PC-3 (cell line): ENCODE measurements around the gene WFS1.

Experiments
- EZH2 ChIP-seq: fragments of 300-600 bp; sonication (generic); IDR thresholded peaks from one replicate; pipeline ENCODE4 v1.6.1; 2017; ENCODE audit warnings: antibody characterized with exemption, mild to moderate bottlenecking, low read length; ENCODE audit not compliant: unreplicated experiment
- EZH2phosphoT487 ChIP-seq: fragments of 300-600 bp; sonication (generic); IDR thresholded peaks from 2 replicates; pipeline ENCODE4 v1.6.1; 2018; ENCODE audit warnings: mild to moderate bottlenecking, antibody characterized with exemption, low read length, borderline replicate concordance
- TF ChIP-seq, protein P1 (sequence below): fragments of 300-600 bp; sonication (generic); conservative IDR thresholded peaks from 2 replicates; pipeline ENCODE4 v1.5.1; 2017; ENCODE audit warnings: antibody characterized with exemption, low read depth, mild to moderate bottlenecking, low read length

DNA sequence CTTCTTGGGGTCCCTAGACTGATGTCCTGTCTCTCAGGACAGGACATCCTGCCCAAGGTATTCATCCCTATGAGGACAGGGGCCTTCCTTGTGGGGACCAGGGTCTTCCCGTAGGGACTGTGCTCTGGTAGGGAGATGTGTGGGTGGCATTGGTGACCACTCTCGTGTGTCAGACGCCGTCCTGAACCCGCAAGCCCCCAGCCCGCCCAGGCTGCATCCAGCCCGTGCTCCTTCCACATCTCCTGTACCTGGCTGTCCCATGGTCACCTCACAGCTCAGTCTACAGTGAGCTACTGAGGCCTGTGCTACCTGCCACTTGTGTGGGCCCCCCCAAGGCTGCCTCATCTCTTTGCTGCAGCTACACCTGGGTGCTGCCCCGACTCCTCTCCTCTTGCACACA lies 24.0 kb downstream of the WFS1 start:
- TF ChIP-seq, protein P1, sequence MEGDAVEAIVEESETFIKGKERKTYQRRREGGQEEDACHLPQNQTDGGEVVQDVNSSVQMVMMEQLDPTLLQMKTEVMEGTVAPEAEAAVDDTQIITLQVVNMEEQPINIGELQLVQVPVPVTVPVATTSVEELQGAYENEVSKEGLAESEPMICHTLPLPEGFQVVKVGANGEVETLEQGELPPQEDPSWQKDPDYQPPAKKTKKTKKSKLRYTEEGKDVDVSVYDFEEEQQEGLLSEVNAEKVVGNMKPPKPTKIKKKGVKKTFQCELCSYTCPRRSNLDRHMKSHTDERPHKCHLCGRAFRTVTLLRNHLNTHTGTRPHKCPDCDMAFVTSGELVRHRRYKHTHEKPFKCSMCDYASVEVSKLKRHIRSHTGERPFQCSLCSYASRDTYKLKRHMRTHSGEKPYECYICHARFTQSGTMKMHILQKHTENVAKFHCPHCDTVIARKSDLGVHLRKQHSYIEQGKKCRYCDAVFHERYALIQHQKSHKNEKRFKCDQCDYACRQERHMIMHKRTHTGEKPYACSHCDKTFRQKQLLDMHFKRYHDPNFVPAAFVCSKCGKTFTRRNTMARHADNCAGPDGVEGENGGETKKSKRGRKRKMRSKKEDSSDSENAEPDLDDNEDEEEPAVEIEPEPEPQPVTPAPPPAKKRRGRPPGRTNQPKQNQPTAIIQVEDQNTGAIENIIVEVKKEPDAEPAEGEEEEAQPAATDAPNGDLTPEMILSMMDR, result no peak
- TF ChIP-seq EZH2, result no peak
- no peak for TF ChIP-seq EZH2phosphoT487
